GM21528 (cell line): Measurements from ENCODE around the gene SLC27A1.
"Not testable (repeated sequence)": the region's sequence is repeated elsewhere in the genome, so short reads cannot be mapped to it uniquely, and the experiment has no call there.

Experiments
- ATAC-seq: cut with Tn5 transposase; IDR thresholded peaks from one replicate; pipeline ENCODE4 v1.9.1; 2021; ENCODE audit warnings: mild to moderate bottlenecking, moderate library complexity; ENCODE audit not compliant: unreplicated experiment, low FRiP score

The SLC27A1 gene

DNA sequence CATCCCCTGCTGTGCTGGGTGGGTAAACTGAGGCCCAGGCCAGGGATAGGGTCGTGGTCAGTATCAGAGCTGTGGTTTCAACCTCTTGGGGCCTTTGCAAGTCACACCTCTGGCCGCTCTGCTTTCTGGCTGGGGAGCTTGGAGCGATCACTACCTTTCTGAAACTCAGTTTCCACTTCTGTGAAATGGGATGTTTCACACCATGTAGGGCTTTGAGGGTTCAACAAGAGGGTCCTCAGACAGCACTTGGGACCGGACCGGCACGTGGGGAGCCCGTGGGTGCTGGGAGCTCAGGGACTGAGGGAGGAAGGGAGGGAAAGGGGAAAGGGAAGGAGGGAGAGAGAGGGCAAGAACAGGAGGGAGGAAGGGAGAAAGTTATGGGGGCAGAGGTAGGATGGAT is 62.2 kb downstream of the SLC27A1 start:
- no peak for ATAC-seq

DNA sequence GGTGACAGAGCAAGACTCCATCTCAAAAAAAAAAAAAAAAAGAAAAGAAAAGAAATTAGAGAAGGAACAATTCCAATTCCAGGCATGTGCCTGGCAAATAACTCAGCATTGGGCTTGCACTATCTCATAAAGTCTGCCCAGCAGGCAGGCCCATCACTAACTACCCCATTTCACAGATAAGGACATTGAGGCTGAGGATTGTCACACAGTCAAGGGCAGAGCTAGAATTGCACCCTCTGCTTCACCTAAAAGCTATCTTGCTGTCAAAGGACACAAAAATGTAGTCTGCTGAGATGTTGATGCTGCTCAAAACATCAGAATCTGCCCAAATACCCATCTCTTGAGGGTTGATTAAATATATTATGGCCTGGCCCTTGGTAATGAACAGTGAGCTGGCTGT is 64.4 kb downstream of the SLC27A1 start:
- no peak for ATAC-seq

DNA sequence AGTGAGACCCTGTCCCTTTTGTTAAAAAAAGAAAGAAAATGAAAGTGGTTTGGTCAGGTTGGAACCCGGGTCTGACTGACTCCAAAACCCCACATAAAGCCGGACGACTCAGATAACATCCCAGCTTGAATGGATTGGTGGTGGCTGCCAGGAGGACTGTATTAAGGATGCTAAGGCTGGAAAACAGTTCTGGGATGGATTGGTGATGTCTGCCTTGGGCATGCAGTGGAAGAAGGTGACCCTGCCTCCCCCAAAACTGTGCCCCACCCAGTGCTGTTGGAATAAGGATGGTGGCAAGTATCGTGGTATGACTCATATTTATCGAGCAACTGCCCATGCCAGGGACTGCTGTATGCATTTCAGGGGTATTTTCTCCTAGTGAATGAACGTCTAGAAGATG is 66.6 kb downstream of the SLC27A1 start:
- ATAC-seq, result no peak

DNA sequence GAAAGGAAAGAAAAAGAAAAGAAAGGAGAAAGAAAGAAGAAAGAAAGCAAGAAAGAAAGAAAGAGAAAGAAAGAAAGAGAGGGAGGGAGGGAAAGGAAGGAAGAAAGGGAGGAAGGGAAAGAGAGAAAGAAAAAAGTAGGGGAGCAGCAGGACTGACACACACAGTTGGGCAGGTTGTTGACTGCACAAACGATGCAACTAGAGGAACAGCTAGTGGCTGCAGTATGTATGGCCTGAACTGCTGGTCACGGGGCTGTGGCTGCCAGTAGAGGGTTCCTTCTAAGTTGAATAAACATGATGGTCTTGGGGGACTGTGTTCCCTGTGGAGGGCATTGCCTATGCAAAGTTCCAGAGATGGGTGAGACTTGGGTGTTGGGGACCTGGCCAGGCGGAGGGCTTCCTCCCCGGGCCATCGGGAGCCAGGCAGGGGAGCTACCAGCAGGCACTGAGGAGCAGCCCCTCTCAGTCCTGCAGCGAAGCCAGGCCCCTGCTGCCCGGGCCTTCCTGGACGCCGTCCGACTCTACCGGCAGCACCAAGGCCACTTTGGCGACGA is 68.4 kb downstream of the SLC27A1 start:
- peak; percentile 9 for ATAC-seq

DNA sequence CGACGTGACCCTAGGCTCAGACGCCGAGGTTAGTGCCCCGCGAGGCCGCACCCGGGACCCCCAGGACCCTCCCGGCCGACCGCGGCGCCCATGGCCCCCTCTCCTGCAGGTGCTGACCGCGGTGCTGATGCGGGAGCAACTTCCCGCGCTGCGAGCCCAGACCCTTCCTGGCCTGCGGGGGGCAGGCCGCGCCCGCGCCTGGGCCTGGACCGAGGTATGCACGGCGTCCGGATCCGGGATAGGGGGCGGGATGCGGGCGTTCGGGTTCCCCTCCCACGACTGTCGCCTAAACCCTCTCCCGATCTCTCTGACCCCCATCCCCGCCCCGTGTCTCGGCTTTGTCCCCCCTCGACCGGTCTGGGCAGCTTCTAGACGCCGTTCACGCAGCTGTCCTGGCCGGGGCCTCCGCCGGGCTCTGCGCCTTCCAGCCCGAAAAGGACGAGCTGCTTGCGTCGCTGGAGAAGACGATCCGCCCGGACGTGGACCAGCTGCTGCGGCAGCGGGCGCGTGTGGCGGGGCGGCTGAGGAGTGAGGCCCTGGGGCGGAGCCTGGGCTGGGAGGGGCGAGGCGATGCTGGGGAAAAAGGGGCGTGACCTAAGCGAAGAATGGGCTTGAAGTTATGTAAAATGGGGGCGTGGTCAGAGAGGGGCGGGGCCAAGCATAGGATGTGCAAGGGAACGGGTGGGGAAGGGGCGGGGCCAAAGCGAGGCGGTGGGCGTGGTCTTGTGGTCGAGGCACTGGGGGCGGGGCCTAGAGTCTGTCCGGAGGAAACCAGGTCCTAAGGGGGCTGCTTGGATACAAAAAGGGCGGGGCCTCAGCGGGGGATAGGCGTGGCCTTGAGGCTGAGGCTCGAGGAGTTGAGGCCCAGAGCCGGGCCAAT is 69.2 kb downstream of the SLC27A1 start:
- ATAC-seq, result peak; percentile 66

DNA sequence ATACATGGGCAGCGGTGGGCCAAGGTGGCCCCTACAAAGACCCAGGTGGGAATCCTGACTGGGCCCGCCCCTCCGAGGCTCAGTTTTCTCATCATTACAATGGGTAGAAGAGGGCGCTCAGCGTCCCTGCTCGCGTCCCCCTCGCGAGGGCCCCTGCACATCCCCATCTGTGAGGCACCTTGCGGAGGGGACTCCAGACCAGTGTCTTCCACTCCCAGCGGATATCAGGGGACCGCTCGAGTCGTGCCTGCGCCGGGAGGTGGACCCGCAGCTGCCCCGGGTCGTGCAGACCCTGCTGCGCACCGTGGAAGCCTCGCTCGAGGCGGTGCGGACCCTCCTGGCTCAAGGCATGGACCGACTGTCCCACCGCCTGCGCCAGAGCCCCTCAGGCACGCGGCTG is 69.8 kb downstream of the SLC27A1 start:
- ATAC-seq, result no peak

DNA sequence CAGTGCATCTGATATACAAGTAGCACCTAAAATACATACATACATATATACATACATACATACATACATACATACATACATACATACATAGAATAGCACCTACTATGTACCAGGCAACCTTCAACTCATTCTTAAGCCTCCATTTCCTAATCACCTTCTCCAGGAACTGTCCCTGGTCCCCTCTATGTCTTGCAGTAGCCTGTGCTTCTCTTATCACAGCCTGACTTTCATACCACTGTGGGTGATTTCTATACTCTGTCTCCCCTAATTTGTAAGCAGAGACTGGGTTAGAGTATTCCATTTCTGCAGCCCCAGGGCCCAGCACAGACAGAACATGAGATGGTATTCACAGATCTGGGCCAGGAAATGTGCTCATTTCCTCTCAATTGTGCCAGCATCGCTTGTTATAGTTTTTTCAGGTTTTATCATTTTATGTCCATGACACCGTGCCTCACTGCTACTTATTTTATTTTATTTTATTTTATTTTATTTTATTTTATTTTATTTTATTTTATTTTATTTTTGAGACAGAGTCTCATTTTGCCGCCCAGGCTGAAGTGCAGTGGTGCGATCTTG is 70.9 kb downstream of the SLC27A1 start:
- ATAC-seq, result no peak

DNA sequence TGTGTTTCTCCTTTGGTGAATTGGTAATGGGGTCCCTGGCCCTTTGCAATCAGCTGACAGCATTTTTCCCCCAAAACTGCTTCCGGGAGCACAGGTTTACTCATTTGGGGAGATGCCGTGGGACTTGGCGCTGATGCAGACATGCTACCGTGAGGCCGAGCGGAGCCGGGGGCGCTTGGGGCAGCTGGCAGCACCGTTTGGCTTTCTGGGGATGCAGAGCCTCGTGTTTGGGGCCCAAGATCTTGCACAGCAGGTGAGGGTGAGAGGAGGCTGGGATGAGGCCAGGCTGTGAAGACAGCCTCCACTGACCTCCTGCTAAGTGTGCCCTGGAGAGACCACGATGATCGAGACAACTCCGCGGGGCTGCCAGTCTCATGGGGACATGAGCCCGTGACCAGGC is 71.7 kb downstream of the SLC27A1 start:
- no peak for ATAC-seq

DNA sequence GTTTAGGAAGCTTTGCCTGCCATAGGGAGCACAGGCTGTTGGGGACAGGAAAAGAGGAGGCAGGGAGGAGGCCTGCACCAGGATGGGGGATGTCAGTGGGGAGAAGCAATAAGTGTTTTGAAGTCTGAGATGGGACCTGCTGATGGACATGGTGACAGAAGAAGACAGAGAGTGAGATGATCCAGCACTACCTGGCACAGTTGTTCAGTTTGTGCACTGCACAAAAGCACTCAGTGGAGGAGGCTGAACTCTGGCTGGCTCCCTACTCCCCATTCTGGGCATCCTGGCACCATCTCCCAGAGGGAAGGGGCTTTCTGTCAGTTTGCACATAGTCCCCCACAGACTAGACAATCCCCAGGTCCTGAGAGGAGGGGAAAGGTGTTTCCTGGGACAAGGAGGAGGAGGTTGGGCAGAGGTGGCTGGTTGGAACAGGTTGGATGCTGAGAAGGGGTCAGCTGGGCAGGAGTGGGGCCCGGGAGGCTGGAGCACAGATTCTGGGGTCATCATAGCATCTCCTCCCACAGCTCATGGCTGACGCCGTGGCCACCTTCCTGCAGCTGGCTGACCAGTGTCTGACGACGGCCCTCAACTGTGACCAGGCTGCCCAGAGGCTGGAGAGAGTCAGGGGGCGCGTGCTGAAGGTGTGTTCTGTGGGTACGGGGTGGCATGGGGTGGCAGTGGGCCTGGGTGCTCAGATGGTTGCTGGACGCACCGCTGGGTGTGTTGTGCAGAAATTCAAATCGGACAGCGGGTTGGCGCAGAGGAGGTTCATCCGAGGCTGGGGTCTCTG is 72.7 kb downstream of the SLC27A1 start:
- ATAC-seq, result no peak

DNA sequence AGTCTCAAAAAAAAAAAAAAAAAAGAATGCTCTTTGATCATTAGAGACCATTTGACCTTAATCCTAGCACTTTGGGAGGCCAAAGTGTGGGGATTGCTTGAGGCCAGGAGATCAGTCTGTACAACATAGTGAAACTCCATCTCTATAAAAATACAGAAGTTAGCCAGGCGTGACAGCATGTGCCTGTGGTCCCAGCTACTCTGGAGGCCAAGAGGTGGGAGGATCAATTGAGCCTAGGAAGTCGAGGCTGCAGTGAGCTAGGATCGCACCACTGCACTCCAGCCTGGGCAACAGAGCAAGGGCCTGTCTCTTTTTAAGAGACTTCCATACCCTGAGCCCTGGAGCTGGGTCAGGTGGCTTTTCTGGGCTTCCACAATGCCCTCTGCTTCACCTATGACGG is 73.7 kb downstream of the SLC27A1 start:
- ATAC-seq, result no peak

DNA sequence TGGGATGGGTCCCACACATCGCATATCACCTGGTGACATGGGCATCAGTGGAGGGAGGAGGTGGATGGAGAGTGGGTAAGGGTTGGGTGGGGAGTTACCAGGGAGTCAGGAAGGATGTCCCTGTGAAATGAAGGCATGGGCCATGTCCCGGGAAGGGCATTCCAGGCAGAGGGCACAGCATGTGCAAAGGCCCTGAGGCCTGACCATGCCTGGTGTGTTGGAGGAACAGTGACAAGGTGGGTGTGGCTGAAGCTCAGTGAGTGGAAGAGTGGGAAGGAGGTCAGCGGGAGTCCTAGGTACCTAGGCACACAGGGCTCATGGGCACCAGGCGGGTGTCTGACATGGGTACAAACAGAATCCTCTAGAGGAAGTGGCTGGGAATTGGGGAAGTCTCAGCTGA is 74.1 kb downstream of the SLC27A1 start:
- no peak for ATAC-seq

DNA sequence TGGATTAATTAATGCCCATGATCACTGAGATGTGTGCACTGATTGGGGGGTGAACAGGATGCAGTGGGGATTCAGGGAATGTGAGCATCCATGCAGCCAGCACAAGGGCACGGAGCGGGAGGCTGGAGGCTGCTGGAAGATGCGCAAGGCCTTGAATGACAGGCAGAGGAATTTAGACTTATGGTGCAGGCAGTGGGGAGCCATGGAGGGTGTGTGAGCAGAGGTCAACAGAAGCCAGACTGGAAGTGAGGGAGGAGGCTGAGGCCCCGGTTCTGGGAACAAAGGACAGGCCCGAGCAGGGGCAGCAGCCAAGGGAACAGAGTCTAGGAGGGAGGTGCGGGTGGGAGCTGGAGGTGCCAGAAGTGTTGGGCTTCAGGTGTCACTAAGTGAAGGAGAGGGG is 77.8 kb downstream of the SLC27A1 start:
- no peak for ATAC-seq

DNA sequence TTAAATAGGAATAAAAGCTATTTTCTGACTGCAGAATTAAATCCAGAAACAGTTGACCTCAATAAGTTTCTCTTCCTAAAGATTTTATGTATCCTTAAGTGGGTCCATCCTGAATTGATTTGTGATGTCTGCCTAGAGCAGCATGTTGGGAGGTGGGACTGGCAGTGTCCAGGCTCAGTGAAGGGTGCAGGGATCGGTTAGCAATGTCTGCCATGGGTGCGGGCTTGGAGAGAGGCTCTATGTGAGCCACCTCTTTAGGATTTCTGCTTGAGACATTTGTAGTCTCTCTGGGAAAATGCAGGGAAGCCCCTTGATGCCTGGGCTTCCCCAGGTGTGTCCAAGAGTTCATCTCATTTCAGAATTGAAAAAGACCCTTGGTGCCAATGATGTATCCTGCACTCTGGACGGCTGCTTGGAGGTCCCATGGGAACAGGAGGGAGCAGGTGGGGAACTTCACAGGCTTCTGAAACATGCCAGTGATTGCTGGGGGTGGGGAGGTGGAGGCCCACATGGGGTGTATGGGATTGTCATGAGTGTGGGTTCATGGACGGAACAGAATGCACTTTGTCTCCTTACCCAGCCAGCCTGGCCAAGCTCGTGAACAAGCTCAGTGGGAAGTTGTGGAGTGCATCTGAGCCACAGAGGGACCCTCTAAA is 78.9 kb downstream of the SLC27A1 start:
- no peak for ATAC-seq

DNA sequence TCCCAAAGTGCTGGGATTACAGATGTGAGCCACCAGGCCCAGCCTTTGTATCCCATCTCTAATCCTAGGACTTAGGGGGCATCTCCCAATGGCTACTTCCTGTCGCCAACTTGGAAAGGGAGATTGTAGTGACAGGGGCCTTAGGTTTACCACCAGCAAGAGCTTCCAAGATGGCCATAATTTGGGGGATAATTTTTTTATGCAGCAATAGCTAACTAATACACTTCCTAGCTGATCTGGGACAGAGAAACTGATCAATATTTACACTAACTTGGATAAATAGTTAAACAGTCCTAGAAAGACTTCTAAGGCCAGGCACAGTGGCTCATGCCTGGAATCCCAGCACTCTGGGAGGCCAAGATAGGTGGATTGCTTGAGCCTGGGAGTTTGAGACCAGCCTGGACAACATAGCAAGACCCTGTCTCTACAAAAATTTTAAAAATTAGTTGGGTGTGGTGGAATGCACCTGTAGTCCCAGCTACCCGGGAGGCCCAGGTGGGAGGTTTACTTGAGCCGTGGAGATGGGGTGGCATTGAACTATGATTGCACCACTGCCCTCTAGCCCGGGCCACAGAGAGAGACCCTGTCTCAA is 79.8 kb downstream of the SLC27A1 start:
- no peak for ATAC-seq

DNA sequence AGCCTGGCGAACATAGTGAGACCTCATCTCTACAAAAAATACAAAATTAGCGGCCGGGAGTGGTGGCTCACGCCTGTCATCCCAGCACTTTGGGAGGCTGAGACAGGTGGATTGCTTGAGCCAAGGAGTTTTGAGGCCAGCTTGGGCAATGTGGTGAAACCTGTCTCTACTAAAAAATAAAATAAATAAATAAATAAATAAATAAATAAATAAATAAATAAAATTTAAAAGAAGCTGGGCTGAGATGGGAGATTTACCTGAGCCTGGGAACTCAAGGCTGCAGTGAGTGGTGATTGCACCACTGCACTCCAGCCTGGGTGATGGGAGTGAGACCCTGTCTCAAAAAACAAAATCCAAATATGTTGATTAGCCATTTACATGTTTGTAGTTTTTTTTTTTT is 82.4 kb downstream of the SLC27A1 start:
- not testable (repeated sequence) for ATAC-seq

DNA sequence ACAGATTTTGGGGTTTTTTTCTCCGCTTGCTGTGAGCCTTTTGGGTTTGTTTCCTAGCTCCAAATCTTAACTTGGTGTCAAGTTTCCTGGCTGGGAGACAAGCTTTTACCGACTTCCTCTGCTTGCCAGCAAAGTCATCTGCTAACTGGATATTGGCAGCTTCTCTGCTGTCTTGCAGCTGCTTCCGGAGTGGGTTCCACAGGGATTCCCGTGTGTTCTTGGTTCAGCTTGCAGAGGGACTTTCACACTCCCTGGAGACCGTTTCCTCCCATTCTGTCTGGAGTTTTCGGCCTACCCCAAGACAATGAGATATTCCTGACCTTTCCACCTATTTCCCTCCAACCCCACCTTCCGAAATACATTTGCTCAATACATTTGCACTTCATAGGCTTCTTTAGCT is 82.9 kb downstream of the SLC27A1 start:
- no peak for ATAC-seq

DNA sequence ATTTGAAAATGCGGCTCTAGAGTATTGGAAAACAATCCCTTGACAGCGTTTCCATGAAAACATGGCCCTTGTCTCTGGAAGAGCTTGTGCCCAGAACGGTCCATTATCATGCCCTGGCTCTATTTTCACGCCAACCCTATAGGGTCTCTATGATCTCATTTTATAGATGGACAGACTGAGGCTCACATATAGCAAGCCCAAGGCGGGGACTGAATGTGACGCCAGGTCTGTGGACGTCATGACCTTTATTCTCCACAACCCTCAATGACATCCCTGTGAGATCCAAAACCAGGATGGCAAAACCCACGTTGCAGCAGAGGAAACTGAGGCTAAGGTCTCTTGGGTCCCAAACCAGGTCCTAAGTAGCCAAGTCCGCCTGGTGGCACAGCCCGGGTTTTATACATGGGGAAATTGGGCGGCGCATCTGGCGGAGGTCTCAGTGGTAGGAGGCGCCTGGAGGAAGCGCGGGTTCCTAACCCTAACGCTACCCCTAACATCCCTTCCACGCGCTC is 84.7 kb downstream of the SLC27A1 start:
- no peak for ATAC-seq

DNA sequence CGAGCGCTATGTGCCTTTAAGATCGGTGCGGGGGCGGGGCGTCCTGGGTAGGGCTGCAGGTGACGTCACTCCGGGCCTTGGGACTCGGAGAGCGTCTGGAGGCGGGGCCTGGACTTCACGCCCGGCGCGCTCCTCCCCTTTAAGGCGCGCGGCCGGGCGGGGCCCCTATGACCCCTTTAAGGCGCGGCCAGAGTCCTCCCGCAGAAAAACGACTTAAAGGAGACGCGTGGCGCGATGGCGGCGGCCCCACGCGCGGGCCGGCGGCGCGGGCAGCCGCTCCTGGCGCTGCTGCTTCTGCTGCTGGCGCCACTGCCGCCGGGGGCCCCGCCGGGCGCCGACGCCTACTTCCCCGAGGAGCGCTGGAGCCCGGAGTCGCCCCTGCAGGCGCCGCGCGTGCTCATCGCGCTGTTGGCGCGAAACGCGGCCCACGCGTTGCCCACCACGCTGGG is 85.2 kb downstream of the SLC27A1 start, which contains the start of gene COLGALT1:
COLGALT1 (plus strand) TSS at position 170 of the 449 bp plus-strand sequence; CDS start at position 235, 65 bp downstream.
- peak; percentile 86 for ATAC-seq
